NOMO-1 treated with DMSO at 0.1 percent for 48 hours (cell line): ENCODE data around the gene CINP.
"Not testable (repeated sequence)": the region's sequence is repeated elsewhere in the genome, so short reads cannot be mapped to it uniquely, and the experiment has no call there.

Experiments
- DNase-seq: peaks from one replicate; lab custom pipeline; 2025; ENCODE audit not compliant: unreplicated experiment; lab: John Stamatoyannopoulos, UW

Gene CINP

GRCh38 chr14:102321456-102322422, 41.0 kb downstream of the CINP start:
- no peak for DNase-seq

DNA sequence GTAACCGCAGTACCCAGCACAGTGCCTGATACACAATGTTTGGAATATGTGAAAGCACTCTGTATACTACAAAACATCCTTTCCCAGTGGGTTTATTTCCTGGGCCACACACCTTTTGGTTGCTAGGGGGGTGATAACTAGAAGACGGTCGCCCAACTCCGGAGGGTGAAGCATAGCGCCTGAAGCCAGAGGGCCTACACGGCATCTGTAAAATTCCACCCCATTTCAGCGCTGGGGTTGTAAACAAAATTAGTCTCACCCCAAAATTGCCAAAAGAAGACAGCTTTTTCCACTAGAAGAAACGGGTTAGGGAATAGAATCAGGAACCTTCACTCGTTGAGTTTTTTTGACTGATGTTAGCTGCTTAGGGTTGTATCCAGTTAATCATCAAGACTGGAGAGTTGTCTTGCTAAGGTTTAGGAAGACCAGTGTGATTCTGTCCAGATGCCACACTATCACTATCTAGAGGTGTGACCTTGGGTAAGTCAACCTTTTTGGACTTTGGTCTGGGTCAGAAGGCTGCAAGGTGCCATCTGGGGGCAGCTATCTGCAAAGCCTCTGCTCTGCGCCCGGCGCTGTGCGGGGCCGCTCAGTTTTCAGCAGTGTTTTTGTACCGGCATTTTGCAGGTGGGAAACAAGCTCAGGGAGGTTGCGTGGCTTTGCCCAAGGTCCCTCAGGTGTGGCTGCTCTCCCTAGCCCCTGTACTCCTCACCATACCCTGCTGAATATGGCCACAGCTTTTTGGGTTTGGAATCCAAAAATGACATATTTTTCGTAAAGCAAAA, 41.8 kb downstream of the CINP start:
- no peak for DNase-seq

- peak; percentile 7 for DNase-seq
Measured at GRCh38 chr14:102320033-102320660, 42.5 kb downstream of the CINP start.

DNA sequence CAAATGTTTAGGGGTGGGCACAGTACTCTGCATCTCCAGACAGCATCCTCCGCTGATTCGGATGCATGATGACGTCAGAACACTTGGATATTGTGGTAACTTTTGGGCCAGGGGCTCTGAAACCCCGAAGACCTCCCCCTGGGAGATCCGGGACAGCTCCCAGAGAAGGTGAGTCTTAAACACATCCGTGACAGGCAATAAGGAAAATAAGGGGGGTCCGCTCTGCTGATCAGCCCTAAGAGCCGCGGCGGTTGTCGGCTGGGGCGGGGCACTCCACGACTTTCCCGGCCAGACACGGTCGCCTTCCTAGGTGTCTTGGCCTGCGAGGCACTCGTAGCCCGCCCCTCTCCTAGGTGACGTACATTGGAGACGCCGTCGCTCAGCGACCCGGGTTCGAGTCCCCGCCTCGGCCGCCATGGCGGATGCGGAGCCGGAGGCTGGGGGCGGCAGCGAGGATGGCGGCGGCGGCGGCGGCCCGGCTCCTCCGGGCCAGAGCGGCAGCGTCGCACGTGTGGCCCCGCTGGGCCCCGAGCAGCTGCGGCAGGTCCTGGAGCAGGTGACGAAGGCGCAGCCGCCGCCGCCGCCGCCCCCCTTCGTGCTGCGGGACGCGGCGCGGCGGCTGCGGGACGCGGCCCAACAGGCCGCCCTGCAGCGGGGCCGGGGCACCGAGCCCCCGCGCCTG, 43.2 kb downstream of the CINP start, which contains the start of gene ZNF839:
Gene ZNF839, plus strand, starts transcription at position 396 of the 682 bp plus-strand sequence. Its CDS starts 20 bp downstream, at position 416.
- peak; percentile 85 for DNase-seq

- DNase-seq = no peak
Measured at GRCh38 chr14:102318781-102319276, 43.9 kb downstream of the CINP start.

DNA sequence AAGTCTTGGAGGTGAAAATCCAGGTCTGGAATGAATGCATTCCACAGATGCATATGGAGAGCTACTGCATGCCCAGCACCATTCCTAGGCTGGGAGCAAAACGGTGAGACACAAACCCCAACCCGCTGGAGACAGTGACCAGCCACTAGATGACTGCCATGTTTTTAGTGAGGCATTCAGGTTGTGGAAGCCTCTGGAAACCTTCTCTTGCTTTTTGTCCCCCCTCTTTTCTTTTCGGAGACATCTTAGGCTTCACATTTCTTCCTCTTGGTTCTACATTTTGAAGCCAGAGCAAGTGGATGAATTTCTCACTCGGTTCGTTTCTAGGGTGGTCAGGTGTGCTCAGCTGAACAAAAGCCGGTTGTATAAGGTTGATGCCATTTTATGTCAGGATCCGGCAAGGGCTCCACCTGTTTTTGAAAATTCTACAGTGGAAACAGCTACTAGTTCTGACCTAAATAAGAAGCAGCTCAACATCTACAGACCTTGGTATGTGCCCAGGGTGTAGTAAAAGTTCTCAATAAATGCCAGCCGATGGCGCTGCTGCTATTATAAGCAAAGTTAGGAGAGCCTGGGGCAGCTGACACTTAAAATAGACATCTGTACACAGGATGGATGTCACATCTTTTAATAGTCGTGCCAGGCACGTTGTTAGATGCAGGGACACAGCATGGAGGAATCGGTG, 45.0 kb downstream of the CINP start:
- DNase-seq = peak; percentile 85

- DNase-seq = peak; percentile 86
Measured at GRCh38 chr14:102316743-102317563, 45.7 kb downstream of the CINP start.

GRCh38 chr14:102316338-102316742, 46.4 kb downstream of the CINP start:
- DNase-seq = no peak

DNA sequence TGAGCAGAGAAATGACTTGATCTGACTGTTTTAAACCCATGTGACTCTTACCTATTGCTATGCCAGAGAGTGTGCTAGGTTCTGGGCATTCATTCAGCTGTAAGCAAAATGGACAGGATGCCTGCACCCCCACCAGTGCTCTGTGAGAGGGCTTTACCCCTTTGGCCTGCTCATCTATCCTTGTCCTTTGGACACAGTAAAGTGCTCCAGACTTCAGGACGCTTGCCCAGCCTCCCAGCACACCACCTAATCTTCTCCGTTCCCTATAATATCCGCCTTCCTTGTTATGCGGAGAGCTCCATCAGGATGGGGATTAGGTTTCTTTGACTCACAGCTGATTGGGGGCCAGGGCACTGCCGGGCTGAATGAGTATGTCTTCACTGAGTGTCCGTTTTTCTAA, 47.6 kb downstream of the CINP start:
- no peak for DNase-seq

- DNase-seq = peak; percentile 82
Measured at GRCh38 chr14:102314242-102315011, 48.3 kb downstream of the CINP start.

DNA sequence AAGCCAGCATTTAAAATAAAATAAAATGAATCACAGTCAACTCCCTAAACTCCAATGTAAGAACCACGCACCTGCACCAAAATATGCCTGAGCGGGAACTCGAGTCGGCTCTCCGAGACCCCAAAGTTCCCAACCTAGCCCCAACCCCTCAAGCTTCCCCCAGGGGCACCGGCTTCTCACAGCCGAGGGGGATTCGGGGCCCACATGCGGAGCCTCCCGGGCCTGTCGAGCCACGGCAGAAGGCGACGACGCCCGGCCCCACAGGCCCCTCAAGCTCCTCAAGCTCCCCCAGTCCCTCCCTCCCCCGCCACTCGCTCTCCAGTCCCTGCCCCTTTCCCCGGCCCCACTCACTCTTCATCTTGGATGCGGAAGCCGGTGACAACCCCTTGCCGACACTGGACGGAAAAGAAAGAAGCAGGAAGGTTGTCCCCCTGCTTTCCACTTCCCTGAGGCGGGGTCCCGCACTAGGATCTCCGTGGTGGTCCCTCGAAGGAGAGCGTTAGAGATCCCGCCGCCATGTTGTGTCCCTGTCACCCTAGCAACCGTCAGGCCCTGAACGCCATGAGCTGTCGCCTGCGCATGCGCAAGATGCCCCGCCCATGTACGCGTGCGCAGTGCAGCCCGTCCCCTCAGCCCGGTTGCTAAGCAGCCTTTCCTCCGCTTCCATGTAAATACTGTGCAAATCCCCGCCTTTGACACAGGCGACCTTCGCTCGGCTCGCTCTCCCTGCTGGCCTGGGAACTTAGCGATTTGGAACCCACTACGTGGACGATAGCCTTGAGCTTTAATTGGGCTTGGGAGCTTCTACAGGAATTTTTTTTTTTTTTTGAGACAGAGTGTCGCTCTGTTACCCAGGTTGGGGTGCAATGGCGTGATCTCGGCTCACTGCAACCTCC, 57.8 kb downstream of the CINP start, which contains the start of gene MOK:
Gene MOK, minus strand, starts transcription at position 554 of the 896 bp plus-strand sequence. Its CDS starts 196 bp downstream, at position 358.
- DNase-seq = peak; percentile 93

GRCh38 chr14:102303664-102304063, 59.0 kb downstream of the CINP start:
- no peak for DNase-seq

DNA sequence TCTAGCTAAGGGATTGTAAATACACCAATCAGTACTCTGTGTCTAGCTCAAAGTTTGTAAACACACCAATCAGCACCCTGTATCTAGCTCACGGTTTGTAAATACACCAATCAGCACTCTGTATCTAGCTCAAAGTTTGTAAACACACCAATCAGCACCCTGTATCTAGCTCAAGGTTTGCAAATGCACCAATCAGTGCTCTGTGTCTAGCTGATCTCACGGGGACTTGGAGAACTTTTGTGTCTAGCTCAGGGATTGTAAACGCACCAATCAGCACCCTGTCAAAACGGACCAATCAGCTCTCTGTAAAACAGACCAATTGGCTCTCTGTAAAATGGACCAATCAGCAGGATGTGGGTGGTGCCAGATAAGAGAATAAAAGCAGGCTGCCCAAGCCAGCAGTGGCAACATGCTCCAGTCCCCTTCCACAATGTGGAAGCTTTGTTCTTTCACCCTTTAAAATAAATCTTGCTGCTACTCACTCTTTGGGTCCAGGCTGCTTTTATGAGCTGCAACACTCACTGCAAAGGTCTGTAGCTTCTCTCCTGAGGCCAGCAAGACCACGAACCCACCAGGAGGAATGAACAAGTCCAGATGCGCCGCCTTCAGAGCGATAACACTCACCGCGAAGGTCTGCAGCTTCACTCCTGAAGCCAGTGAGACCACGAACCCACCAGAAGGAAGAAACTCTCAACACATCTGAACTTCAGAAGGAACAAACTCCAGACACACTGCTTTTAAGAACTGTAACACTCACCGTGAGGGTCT, 64.2 kb downstream of the CINP start:
- not testable (repeated sequence) for DNase-seq
